T-helper 2 cell (primary cell): Measurements from ENCODE around the gene CRYBG2.
"Not testable (repeated sequence)": the region's sequence is repeated elsewhere in the genome, so short reads cannot be mapped to it uniquely, and the experiment has no call there.

ENCODE experiments used
- DNase-seq, 5 experiments: peaks; one replicate each; pipeline versions ENCODE4 v3.0.0 to v3.0.0-alpha.2; 2012 to 2022
- total RNA-seq, 2 donors: gene quantifications; one replicate each; lab custom pipeline; 2026; lab: John Stamatoyannopoulos, UW

The CRYBG2 gene
- total RNA-seq = 1.2 to 2.2 reads per million in 2 donors

- no peak for DNase-seq
These were observed at the start of gene CRYBG2 for GRCh38 chr1:26353976-26354820. CRYBG2 (minus strand) TSS chr1:26354130; CDS start chr1:26346657, 7,473 bp downstream.

- no peak for DNase-seq
These were observed 49.7 kb upstream of the CRYBG2 start for GRCh38 chr1:26403656-26404055.

- no peak for DNase-seq
These were observed 48.0 kb upstream of the CRYBG2 start for GRCh38 chr1:26401891-26402290.

GRCh38 chr1:26399034-26399433 is 45.1 kb upstream of the CRYBG2 start:
- DNase-seq = no peak

GRCh38 chr1:26395754-26396153 is 41.8 kb upstream of the CRYBG2 start:
- DNase-seq = no peak

- DNase-seq = peak in 3 of 5 experiments; percentile 21 to 54 (median 32)
These were observed 37.5 kb upstream of the CRYBG2 start for GRCh38 chr1:26391450-26391849.

GRCh38 chr1:26389604-26390247 is 35.8 kb upstream of the CRYBG2 start:
- no peak for DNase-seq

- DNase-seq = no peak
These were observed 35.0 kb upstream of the CRYBG2 start for GRCh38 chr1:26388791-26389445.

- no peak for DNase-seq
These were observed 33.5 kb upstream of the CRYBG2 start for GRCh38 chr1:26387447-26387846.

- not testable (repeated sequence) for DNase-seq
These were observed 31.1 kb upstream of the CRYBG2 start for GRCh38 chr1:26385063-26385462.

GRCh38 chr1:26384076-26384475 is 30.1 kb upstream of the CRYBG2 start:
- DNase-seq = peak in 2 of 5 experiments; percentile 26 to 29

GRCh38 chr1:26378879-26379251 is 24.9 kb upstream of the CRYBG2 start:
- DNase-seq = no peak

GRCh38 chr1:26378088-26378878 is 24.4 kb upstream of the CRYBG2 start:
- DNase-seq = peak in 4 of 5 experiments; percentile 30 to 97 (median 73)

GRCh38 chr1:26376050-26376449 is 22.1 kb upstream of the CRYBG2 start:
- no peak for DNase-seq

GRCh38 chr1:26375081-26375480 is 21.2 kb upstream of the CRYBG2 start:
- peak in 1 of 5 experiments; percentile 32 for DNase-seq

GRCh38 chr1:26374361-26374760 is 20.4 kb upstream of the CRYBG2 start:
- DNase-seq = not testable (repeated sequence)

GRCh38 chr1:26373789-26374188 is 19.9 kb upstream of the CRYBG2 start:
- DNase-seq = peak in 1 of 5 experiments; percentile 16

- DNase-seq = peak in 3 of 5 experiments; percentile 23 to 67 (median 44)
These were observed 19.4 kb upstream of the CRYBG2 start for GRCh38 chr1:26373281-26373680.

GRCh38 chr1:26372611-26373010 is 18.7 kb upstream of the CRYBG2 start, which contains the start of gene ZNF683:
ZNF683 (minus strand) TSS chr1:26372750; CDS start chr1:26368571, 4,179 bp downstream.
- DNase-seq = not testable (repeated sequence)

- no peak for DNase-seq
These were observed 18.1 kb upstream of the CRYBG2 start for GRCh38 chr1:26372039-26372438.

GRCh38 chr1:26370591-26371382 is 16.9 kb upstream of the CRYBG2 start:
- DNase-seq = peak in 1 of 5 experiments; percentile 24
